DMS79 treated with DMSO at 0.1 percent for 48 hours (cell line): ENCODE results near the gene CRABP1.

Experiments
- DNase-seq: peaks from one replicate; lab custom pipeline; 2025; lab: John Stamatoyannopoulos, UW

The CRABP1 gene

GRCh38 chr15:78340231-78341056 lies at the start of gene CRABP1:
Gene CRABP1 (plus strand): TSS chr15:78340353. CDS start chr15:78340429, 76 bp downstream.
- peak; percentile 3 for DNase-seq

GRCh38 chr15:78291052-78291451 lies 49.1 kb upstream of the CRABP1 start:
- no peak for DNase-seq

- DNase-seq, result no peak
These were observed 48.5 kb upstream of the CRABP1 start for GRCh38 chr15:78291698-78292097.

GRCh38 chr15:78292219-78292618 lies 47.9 kb upstream of the CRABP1 start:
- no peak for DNase-seq

- peak; percentile 67 for DNase-seq
These were observed 40.8 kb upstream of the CRABP1 start, which contains the start of gene SKIC8 for GRCh38 chr15:78299101-78299930. Gene SKIC8 (minus strand): TSS chr15:78299609. CDS start chr15:78295686, 3,923 bp downstream.

- no peak for DNase-seq
These were observed 38.8 kb upstream of the CRABP1 start for GRCh38 chr15:78301326-78301725.

- no peak for DNase-seq
These were observed 38.3 kb upstream of the CRABP1 start for GRCh38 chr15:78301828-78302227.

- no peak for DNase-seq
These were observed 37.4 kb upstream of the CRABP1 start for GRCh38 chr15:78302579-78303312.

GRCh38 chr15:78304216-78305066 lies 35.7 kb upstream of the CRABP1 start:
- no peak for DNase-seq

GRCh38 chr15:78306176-78306774 lies 33.9 kb upstream of the CRABP1 start:
- no peak for DNase-seq

GRCh38 chr15:78307976-78308375 lies 32.2 kb upstream of the CRABP1 start:
- DNase-seq, result no peak

- peak; percentile 11 for DNase-seq
These were observed 31.6 kb upstream of the CRABP1 start for GRCh38 chr15:78308422-78309032.

GRCh38 chr15:78311292-78311691 lies 28.9 kb upstream of the CRABP1 start:
- no peak for DNase-seq

GRCh38 chr15:78312536-78312935 lies 27.6 kb upstream of the CRABP1 start:
- no peak for DNase-seq

GRCh38 chr15:78312957-78313356 lies 27.2 kb upstream of the CRABP1 start:
- no peak for DNase-seq

GRCh38 chr15:78313383-78313782 lies 26.8 kb upstream of the CRABP1 start:
- no peak for DNase-seq

- no peak for DNase-seq
These were observed 26.0 kb upstream of the CRABP1 start for GRCh38 chr15:78314181-78314581.

- no peak for DNase-seq
These were observed 24.4 kb upstream of the CRABP1 start for GRCh38 chr15:78315686-78316282.

GRCh38 chr15:78316283-78317083 lies 23.7 kb upstream of the CRABP1 start:
- no peak for DNase-seq
